K562 (cell line): ENCODE data around the gene SFXN2.

Experiments used
- BRD9 ChIP-seq: fragments of 450-650 bp; IDR thresholded peaks from 2 replicates; pipeline ENCODE4 v1.6.1; 2018; ENCODE audit warnings: low read depth; ENCODE audit not compliant: partially characterized antibody
- CTCF ChIP-seq, 3 experiments: IDR thresholded peaks in 2 of 3; conservative IDR thresholded peaks in 1 of 3; 2 replicates each; pipeline ENCODE4 v1.5.1; 2011 to 2012; ENCODE audit warnings: low read length in 3 of 3, mild to moderate bottlenecking in 3 of 3, control low read depth in 2 of 3, improper control_type of control experiment in 1 of 3, inconsistent platforms in 1 of 3, low read depth in 1 of 3, mixed read lengths in 1 of 3, moderate library complexity in 1 of 3; ENCODE audit not compliant: insufficient read depth in 2 of 3
- MYNN ChIP-seq, 2 experiments: sonication (generic); formaldehyde crosslinking in 1 of 2; IDR thresholded peaks; 2 replicates each; pipeline versions ENCODE4 v1.5.0 to v1.6.1; 2016 to 2020; ENCODE audit warnings: antibody characterized with exemption in 1 of 2, missing genetic modification reagents in 1 of 2
- XRCC5 ChIP-seq: fragments of 200-400 bp; formaldehyde crosslinking; IDR thresholded peaks from 2 replicates; pipeline ENCODE4 v1.6.1; 2017; ENCODE audit warnings: low read depth, mild to moderate bottlenecking, low read length
- ZNF184 ChIP-seq: sonication (generic); formaldehyde crosslinking; IDR thresholded peaks from 2 replicates; pipeline ENCODE4 v1.5.0; 2020; ENCODE audit warnings: missing genetic modification reagents

GRCh38 chr10:102701272-102701671, 13.2 kb upstream of the SFXN2 start:
- no peak for TF ChIP-seq XRCC5
- TF ChIP-seq BRD9: no peak
- no peak for TF ChIP-seq ZNF184 (CRISPR knock-in tag)
- TF ChIP-seq CTCF (IDR thresholded peaks at IDR 0.05 in 2 of 3, conservative IDR thresholded peaks at IDR 0.05 in 1 of 3; ENCODE audit: insufficient read depth in 2 of 3, low read depth in 1 of 3, low read length in 3 of 3): no peak
- TF ChIP-seq MYNN (IDR thresholded peaks at IDR 0.05): no peak
- no peak for TF ChIP-seq MYNN (CRISPR knock-in tag; IDR thresholded peaks at IDR 0.05)
